HepG2 (cell line): ENCODE measurements around the gene XXYLT1. TPM values are rescaled to one million over a fixed set of nuclear protein-coding genes. Genes with fewer than 3 reads are reported as not detected.
"Not testable (repeated sequence)": the region's sequence is repeated elsewhere in the genome, so short reads cannot be mapped to it uniquely, and the experiment has no call there.

Source experiments
- ATAC-seq: fragments of 200-7000 bp; cut with Tn5 transposase; 3 replicates; pipeline ENCODE4 v1.9.1; 2020; ENCODE audit warnings: mild to moderate bottlenecking, moderate library complexity
- BruUV-seq: library from RNA; stranded (reverse); fragments of 400-500 nt; replicated peaks from 2 replicates; lab custom pipeline; 2021; lab: Mats Ljungman, UMichigan
- CTCF ChIA-PET: fragments of 300-600 bp; formaldehyde crosslinking; extraction: SDS; loops from one replicate; lab custom pipeline; 2021; ENCODE audit warnings: low total read pairs, inconsistent platforms, low intra/inter-chr PET ratio; lab: Yijun Ruan, JAX
- POLR2A ChIA-PET: fragments of 350-600 bp; sonication (Branson Sonifier 250); formaldehyde crosslinking; loops from one replicate; lab custom pipeline; 2020; ENCODE audit warnings: antibody characterized with exemption, inconsistent platforms; lab: Yijun Ruan, JAX
- DNase-seq: peaks from one replicate; pipeline ENCODE4 v3.0.0-alpha.2; 2015; ENCODE audit warnings: low spot score
- FAIRE-seq: peaks from 3 replicates; lab custom pipeline; 2011; peaks lifted over from hg19 to GRCh38; lab: Jason Lieb, UNC
- H2AFZ ChIP-seq: one replicate; pipeline ENCODE4 v1.6.1; 2011; ENCODE audit warnings: low read length, inconsistent platforms
- H3K27ac ChIP-seq: fragments of 300-600 bp; 3 replicates; pipeline ENCODE4 v1.8.0; 2011; ENCODE audit warnings: mixed run types, mild to moderate bottlenecking, mixed read lengths, low read length, inconsistent platforms; ENCODE audit not compliant: insufficient read depth; ENCODE audit errors: extremely low read length
- H3K27me3 ChIP-seq, 2 experiments: fragments of 200-600 bp in 1 of 2; 2 replicates in 1 of 2; 3 replicates in 1 of 2; pipeline versions ENCODE4 v1.6.0 to v1.8.0; 2011; ENCODE audit warnings: low read length in 2 of 2, mild to moderate bottlenecking in 2 of 2, moderate library complexity in 2 of 2, inconsistent platforms in 1 of 2; ENCODE audit not compliant: insufficient read depth in 2 of 2, control insufficient read depth in 1 of 2
- H3K36me3 ChIP-seq, 2 experiments: fragments of 200-600 bp in 1 of 2; replicated peaks in 1 of 2; 2 replicates in 1 of 2; 3 replicates in 1 of 2; pipeline versions ENCODE4 v1.5.1 to v1.8.0; 2011; ENCODE audit warnings: low read length in 2 of 2, inconsistent platforms in 1 of 2; ENCODE audit not compliant: insufficient read depth in 2 of 2, control insufficient read depth in 1 of 2
- H3K4me1 ChIP-seq: 2 replicates; pipeline ENCODE4 v1.5.1; 2012; ENCODE audit warnings: low read length, inconsistent platforms; ENCODE audit not compliant: insufficient read depth
- H3K4me2 ChIP-seq: 2 replicates; pipeline ENCODE4 v1.6.0; 2011; ENCODE audit warnings: low read depth, low read length, inconsistent platforms
- H3K4me3 ChIP-seq, 3 experiments: fragments of 200-600 bp in 1 of 3; sonication (generic), shearing (Covaris generic) in 1 of 3; replicated peaks in 1 of 3; 2 replicates each; pipeline ENCODE4 v1.5.1; 2011 to 2016; ENCODE audit warnings: low read length in 3 of 3, inconsistent platforms in 2 of 3, low read depth in 2 of 3, mild to moderate bottlenecking in 2 of 3, control low read depth in 1 of 3, mixed read lengths in 1 of 3; ENCODE audit not compliant: insufficient read depth in 1 of 3
- H3K79me2 ChIP-seq: one replicate; pipeline ENCODE4 v1.6.1; 2011; ENCODE audit warnings: low read length, inconsistent platforms; ENCODE audit not compliant: insufficient read depth
- H3K9ac ChIP-seq: 2 replicates; pipeline ENCODE4 v1.6.0; 2011; ENCODE audit warnings: mild to moderate bottlenecking, low read depth, low read length, inconsistent platforms; ENCODE audit not compliant: insufficient read depth
- H3K9me3 ChIP-seq: 2 replicates; pipeline ENCODE4 v1.5.1; 2012; ENCODE audit warnings: mild to moderate bottlenecking, low read length
- H4K20me1 ChIP-seq: 2 replicates; pipeline ENCODE4 v1.6.0; 2011; ENCODE audit warnings: inconsistent platforms, mild to moderate bottlenecking, low read length, moderate library complexity; ENCODE audit not compliant: insufficient read depth
- GTF3A ChIP-seq: sonication (generic); formaldehyde crosslinking; conservative IDR thresholded peaks from 2 replicates; pipeline ENCODE4 v1.4.0; 2020; ENCODE audit warnings: mild to moderate bottlenecking, missing genetic modification reagents
- ZNF574 ChIP-seq: sonication (generic); formaldehyde crosslinking; IDR thresholded peaks from 2 replicates; pipeline ENCODE4 v1.4.0; 2020; ENCODE audit warnings: missing genetic modification reagents
- ZNF850 ChIP-seq: sonication (generic); formaldehyde crosslinking; conservative IDR thresholded peaks from 2 replicates; pipeline ENCODE4 v1.9.0; 2021; ENCODE audit warnings: mild to moderate bottlenecking, missing genetic modification reagents
- WGBS: methylation state at CpG from one replicate; pipeline ENCODE4 v1.1.6; 2017; ENCODE audit warnings: low lambda C conversion rate; 5-methylcytosine and 5-hydroxymethylcytosine counted together
- in situ Hi-C: cut with HindIII; loops from 2 replicates; pipeline ENCODE4 v1.10.0; 2017; ENCODE audit warnings: low pct_unique_long_range_greater_than_20kb; ENCODE audit not compliant: extremely low pct_ligation_motif_present
- intact Hi-C: fragments of 100-400 bp; cut with micrococcal nuclease; formaldehyde crosslinking; loops from one replicate; pipeline ENCODE4 v1.10.0; 2022; ENCODE audit not compliant: unreplicated experiment
- polyA plus RNA-seq, 8 experiments: library from polyadenylated mRNA; depleted of rRNA in 3 of 8; stranded (reverse) in 7 of 8; unstranded in 1 of 8; fragments of >200 nt; fragmentation: Illumina TruSeq in 4 of 8; extraction: Trizol in 4 of 8; gene quantifications; 2 replicates each; pipeline versions ENCODE4 v1.2.1 to v1.2.3, GENCODE V29; 2011 to 2016; ENCODE audit warnings: low read depth in 4 of 8, missing spikeins in 1 of 8, mixed read lengths in 1 of 8; ENCODE audit not compliant: insufficient read depth in 1 of 8
- total RNA-seq, 5 experiments: library from RNA; depleted of rRNA; stranded (reverse); fragments of >200 nt; fragmentation: Illumina TruSeq; extraction: Trizol; gene quantifications; 2 replicates each; pipeline ENCODE4 v1.2.3, GENCODE V29; 2016; ENCODE audit warnings: low read depth in 1 of 5

Gene XXYLT1
- total and polyA plus RNA-seq, 2 of the 13 experiments (the other 11 are each of a cell fraction or from before 2014, with no cell fraction given): 17.7 to 19.0 TPM

- TF ChIP-seq ZNF850 (CRISPR knock-in tag) (no peak), ZNF574 (CRISPR knock-in tag) (no peak), GTF3A (CRISPR knock-in tag) (no peak)
Observed at GRCh38 chr3:195052939-195053338, 218.0 kb downstream of the XXYLT1 start (continued).

- in situ Hi-C loops, H3K36me3 ChIP-seq, H3K4me2 ChIP-seq, H3K9me3 ChIP-seq, POLR2A ChIA-PET, H3K4me3 ChIP-seq, H2AFZ ChIP-seq, DNase-seq, H3K79me2 ChIP-seq, FAIRE-seq, H3K27ac ChIP-seq, H4K20me1 ChIP-seq, H3K4me1 ChIP-seq, H3K9ac ChIP-seq, ATAC-seq, intact Hi-C loops, BruUV-seq, CTCF ChIA-PET: not testable (repeated sequence)
- peaks cover 1 to 35% of the 10 kb centered on the region in 2 experiments; a peak in 3 of 5 replicates for H3K27me3 ChIP-seq
- WGBS: 31% methylated on average over 5 of the region's 5 CpGs
Observed at GRCh38 chr3:195050296-195050695, 220.7 kb downstream of the XXYLT1 start.
